Measurements from ENCODE around the gene MESD. TPM values are rescaled to one million over a fixed set of nuclear protein-coding genes. Genes with fewer than 3 reads are reported as not detected.

Gene MESD
- total RNA-seq, 1 experiment from 2014 or later, result 13.7 TPM

DNA sequence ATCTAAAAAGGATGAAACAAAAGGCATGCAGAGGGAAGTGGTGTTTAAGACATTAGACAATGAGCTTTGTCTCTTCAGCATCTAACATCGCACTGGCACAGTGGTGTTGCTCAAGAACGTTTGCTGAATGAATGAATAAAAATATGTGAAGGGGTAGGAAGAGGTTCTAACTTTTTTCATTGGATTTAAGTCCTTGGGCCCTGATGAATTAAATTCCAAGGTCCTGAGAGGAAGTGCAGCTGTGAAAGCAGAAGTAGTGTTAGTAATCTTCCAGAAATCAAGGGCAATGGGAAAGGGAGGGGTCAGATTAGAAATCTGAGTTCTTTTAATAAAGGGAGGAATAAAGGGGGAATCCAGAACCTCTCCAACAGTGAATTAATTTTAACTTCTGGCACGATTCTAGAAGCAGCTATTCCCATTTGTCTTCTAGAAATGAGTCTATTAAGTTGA lies 40.7 kb upstream of the MESD start:
- Histone ChIP-seq H3K27me3 (ENCODE audit: low read length) (no peaks in the 10 kb centered on the region), H3K27ac (ENCODE audit: low read length) (no peak overlapping the region), H3K4me3 (ENCODE audit: low read length) (no peak overlapping the region), H4K20me1 (ENCODE audit: insufficient read depth, low read depth, low read length) (0 out of 2 replicates have a peak, but pooled peaks cover 4% of the 10 kb centered on the region), H2AFZ (ENCODE audit: low read length) (no peak overlapping the region), H3K9me3 (ENCODE audit: low read length) (no peaks in the 10 kb centered on the region), H3K9ac (ENCODE audit: low read length) (no peak overlapping the region), H3K36me3 (ENCODE audit: insufficient read depth, low read length) (no peaks in the 10 kb centered on the region), H3K4me2 (ENCODE audit: low read depth, low read length, poor library complexity, severe bottlenecking) (no peak overlapping the region), H3K79me2 (ENCODE audit: low read length) (no peaks in the 10 kb centered on the region), H3K9me2 (replicated peaks; ENCODE audit: insufficient read depth, low read length) (no peaks in the 10 kb centered on the region), H3K4me1 (ENCODE audit: low read length) (peaks cover 5% of the 10 kb centered on the region; the same call in 1 of the 2 replicates)
- no peak for DNase-seq

DNA sequence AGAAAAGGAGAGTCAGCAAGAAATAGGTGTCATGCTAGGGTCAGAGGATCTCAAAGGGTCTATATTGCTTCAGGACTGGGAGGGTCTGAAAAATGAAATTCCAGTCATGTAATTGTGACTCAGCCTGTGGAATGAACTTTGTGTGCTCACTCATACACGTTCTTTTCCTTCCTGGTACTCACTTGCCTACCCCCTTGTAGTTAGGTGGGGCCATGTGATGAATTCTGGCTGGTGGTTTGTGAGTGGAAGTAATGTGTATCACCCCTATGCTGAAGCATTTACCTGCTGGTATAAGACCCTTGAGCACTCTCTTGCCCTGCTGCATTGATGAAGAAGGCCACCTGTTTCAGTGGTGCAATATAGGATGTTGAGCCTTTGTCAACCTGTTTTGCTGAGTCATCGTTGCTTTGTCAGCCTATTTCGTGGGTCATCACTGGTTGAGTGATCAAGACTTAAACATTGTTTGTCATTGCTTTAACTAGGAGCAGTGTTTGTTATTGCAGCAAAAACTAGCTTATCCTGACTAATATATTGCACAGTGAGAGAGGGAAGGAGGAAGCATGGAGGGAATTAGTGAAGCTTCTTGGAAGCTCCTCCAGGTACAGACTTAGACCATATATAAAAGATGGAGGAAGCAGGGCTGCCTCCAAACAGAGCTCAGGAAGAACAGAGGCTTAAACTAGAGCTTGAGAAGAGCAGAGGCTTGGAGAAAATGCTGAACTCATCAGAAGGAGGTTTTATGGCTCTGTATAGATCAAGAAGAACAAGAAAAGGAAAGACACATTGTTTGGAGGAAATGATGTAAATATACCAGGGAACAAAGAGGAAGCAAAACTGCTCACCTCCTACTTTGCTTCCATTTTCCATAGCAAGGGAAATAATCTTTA lies 40.0 kb upstream of the MESD start:
- no peak overlapping the region for H3K9ac ChIP-seq (ENCODE audit: low read length)
- no peak overlapping the region for H2AFZ ChIP-seq (ENCODE audit: low read length)
- no peak overlapping the region for H3K27ac ChIP-seq (ENCODE audit: low read length)
- no peaks in the 10 kb centered on the region for H3K27me3 ChIP-seq (ENCODE audit: low read length)
- H3K36me3 ChIP-seq (ENCODE audit: insufficient read depth, low read length), result no peaks in the 10 kb centered on the region
- H3K4me3 ChIP-seq (ENCODE audit: low read length), result no peak overlapping the region
- H3K9me3 ChIP-seq (ENCODE audit: low read length), result no peaks in the 10 kb centered on the region
- H3K4me1 ChIP-seq (ENCODE audit: low read length), result peaks cover 5% of the 10 kb centered on the region; the same call in 1 of the 2 replicates
- no peak for DNase-seq
- no peaks in the 10 kb centered on the region for H3K79me2 ChIP-seq (ENCODE audit: low read length)
- H3K4me2 ChIP-seq (ENCODE audit: low read depth, low read length, poor library complexity, severe bottlenecking), result no peak overlapping the region
- 0 out of 2 replicates have a peak, but pooled peaks cover 4% of the 10 kb centered on the region for H4K20me1 ChIP-seq (ENCODE audit: insufficient read depth, low read depth, low read length)
- H3K9me2 ChIP-seq (replicated peaks; ENCODE audit: insufficient read depth, low read length), result no peaks in the 10 kb centered on the region

DNA sequence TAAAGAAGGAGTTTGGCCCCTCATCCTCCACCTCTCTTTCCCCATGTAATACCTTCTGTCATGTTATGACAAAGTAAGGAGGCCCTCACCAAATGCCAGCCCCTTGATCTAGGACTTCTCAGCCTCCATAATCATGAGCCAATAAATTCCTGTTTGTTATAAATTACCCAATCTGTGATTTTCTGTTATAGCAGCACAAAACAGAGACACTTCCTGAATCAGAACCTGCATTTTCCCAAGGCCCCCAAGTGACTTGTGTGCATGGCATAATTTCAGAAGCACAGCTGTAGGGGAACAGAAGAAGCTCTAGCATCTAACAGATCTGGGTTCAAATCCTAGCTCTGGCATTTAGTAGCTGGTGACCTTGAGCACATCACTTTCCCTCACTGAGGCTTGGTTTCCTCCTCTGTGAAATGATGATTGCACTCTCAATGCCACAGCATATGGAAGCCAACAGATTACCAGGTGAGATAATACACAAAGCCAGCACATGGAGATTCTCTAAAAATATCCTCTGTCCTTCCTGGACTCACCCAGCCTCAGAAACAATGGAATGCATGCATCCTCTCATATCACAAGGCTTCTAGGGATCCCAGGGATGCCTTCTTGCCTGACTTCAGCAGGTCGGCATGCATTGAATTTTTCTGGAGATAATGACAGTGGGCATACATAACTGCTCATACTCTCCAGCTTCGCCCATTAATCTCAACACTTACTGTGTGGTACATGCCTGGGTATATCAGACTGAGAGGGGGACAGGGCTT lies 37.4 kb upstream of the MESD start:
- Histone ChIP-seq H3K9me3 (ENCODE audit: low read length) (no peaks in the 10 kb centered on the region), H3K4me1 (ENCODE audit: low read length) (peaks cover 14% of the 10 kb centered on the region), H3K27me3 (ENCODE audit: low read length) (no peaks in the 10 kb centered on the region), H3K9ac (ENCODE audit: low read length) (no peak overlapping the region), H3K27ac (ENCODE audit: low read length) (no peak overlapping the region), H3K4me2 (ENCODE audit: low read depth, low read length, poor library complexity, severe bottlenecking) (no peak overlapping the region), H3K79me2 (ENCODE audit: low read length) (no peaks in the 10 kb centered on the region), H2AFZ (ENCODE audit: low read length) (no peak overlapping the region), H3K9me2 (replicated peaks; ENCODE audit: insufficient read depth, low read length) (no peaks in the 10 kb centered on the region), H3K36me3 (ENCODE audit: insufficient read depth, low read length) (no peaks in the 10 kb centered on the region), H3K4me3 (ENCODE audit: low read length) (no peak overlapping the region), H4K20me1 (ENCODE audit: insufficient read depth, low read depth, low read length) (no peaks in the 10 kb centered on the region)
- no peak for DNase-seq

DNA sequence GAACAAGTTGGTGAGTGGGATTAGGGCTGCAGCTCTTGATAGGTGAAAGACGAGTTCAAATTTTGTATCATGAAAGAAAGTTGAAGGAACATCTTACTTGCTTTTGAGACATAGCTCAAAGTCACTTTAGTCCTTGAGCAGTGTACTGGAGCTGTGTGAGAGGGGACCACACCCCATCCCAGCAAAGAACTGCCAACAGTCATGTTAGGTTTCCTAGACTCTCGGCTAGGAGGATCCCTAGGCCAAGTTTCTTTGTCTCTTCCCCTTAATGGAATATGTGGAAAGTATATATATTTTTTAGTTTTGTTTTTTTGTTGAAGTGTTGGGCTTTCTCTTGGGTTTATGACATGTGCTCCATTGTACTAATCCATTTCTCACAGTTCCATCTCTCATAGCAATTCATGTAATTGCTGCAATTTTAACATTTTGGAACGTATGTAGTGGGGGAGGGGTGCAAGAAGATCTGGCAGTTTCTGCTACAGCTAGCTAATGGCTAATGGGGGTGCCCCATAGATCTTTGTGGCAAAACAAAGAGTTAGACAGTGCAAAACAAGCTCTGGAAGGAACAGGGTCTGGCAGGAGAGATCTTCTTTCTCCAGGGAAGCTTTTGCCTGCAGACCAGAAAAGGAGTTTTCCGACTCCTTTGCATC lies 36.2 kb upstream of the MESD start:
- H2AFZ ChIP-seq (ENCODE audit: low read length), result no peak overlapping the region
- no peaks in the 10 kb centered on the region for H3K79me2 ChIP-seq (ENCODE audit: low read length)
- no peak for DNase-seq
- no peaks in the 10 kb centered on the region for H3K27me3 ChIP-seq (ENCODE audit: low read length)
- H3K9me3 ChIP-seq (ENCODE audit: low read length), result no peaks in the 10 kb centered on the region
- H3K9me2 ChIP-seq (replicated peaks; ENCODE audit: insufficient read depth, low read length), result no peaks in the 10 kb centered on the region
- no peak overlapping the region for H3K4me2 ChIP-seq (ENCODE audit: low read depth, low read length, poor library complexity, severe bottlenecking)
- H3K36me3 ChIP-seq (ENCODE audit: insufficient read depth, low read length), result no peaks in the 10 kb centered on the region
- H3K4me3 ChIP-seq (ENCODE audit: low read length), result no peak overlapping the region
- no peak overlapping the region for H3K9ac ChIP-seq (ENCODE audit: low read length)
- H3K27ac ChIP-seq (ENCODE audit: low read length), result no peak overlapping the region
- peaks cover 14% of the 10 kb centered on the region for H3K4me1 ChIP-seq (ENCODE audit: low read length)
- H4K20me1 ChIP-seq (ENCODE audit: insufficient read depth, low read depth, low read length), result no peaks in the 10 kb centered on the region

DNA sequence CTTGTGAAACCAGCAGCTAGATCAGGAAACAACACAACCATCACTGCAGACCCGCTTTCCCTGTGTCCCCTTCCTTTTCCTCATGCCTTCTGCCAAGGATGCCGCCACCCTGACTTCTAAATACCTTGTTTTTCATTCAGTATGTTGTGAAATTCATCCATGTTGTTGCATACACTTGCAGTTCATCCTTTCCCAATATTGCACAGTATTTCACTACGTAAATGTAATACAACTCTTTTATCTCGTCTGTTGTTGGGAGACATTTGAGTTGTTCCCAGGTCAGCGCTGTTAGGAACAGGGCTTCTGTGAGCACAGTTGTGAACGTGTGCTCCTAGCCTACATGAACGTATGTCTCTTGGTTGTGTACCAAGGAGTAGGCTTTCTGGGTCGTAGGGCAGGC lies 35.3 kb upstream of the MESD start:
- Histone ChIP-seq H3K4me1 (ENCODE audit: low read length) (peaks cover 11% of the 10 kb centered on the region), H3K27ac (ENCODE audit: low read length) (no peak overlapping the region), H3K27me3 (ENCODE audit: low read length) (no peaks in the 10 kb centered on the region), H3K9ac (ENCODE audit: low read length) (no peak overlapping the region), H3K9me3 (ENCODE audit: low read length) (no peaks in the 10 kb centered on the region), H3K4me3 (ENCODE audit: low read length) (no peak overlapping the region), H3K36me3 (ENCODE audit: insufficient read depth, low read length) (no peaks in the 10 kb centered on the region), H2AFZ (ENCODE audit: low read length) (no peak overlapping the region), H3K4me2 (ENCODE audit: low read depth, low read length, poor library complexity, severe bottlenecking) (no peak overlapping the region), H3K79me2 (ENCODE audit: low read length) (no peaks in the 10 kb centered on the region), H3K9me2 (replicated peaks; ENCODE audit: insufficient read depth, low read length) (no peaks in the 10 kb centered on the region), H4K20me1 (ENCODE audit: insufficient read depth, low read depth, low read length) (no peaks in the 10 kb centered on the region)
- no peak for DNase-seq

DNA sequence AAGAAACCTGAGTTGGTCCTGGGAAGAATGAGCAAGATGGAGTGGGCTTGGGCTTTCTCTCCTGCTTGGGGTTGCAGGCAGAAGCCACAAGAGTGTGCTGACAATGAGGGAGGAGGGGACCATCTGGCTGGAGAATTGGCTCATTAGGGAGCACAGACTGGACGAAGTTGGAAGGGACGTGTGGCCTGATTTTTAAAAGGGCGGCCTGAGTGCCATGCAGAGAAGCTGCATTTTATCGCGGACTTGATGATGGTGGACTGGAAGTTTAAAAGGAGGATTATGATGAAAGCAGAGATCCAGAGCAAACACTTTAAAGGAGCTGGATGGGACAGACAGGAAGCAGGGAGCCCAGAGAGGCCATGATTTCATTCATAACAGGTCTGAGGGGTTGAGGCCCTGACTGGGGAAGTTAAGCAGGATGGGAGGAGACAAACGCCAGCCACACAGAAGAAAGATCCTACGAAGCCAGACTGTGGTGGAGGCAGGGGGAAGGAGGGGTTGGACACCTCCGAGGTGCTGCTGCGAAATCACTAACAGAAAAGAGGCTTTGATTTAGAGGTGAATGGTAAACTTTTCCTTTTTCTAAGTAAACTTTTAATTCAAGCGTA lies 34.8 kb upstream of the MESD start:
- no peak overlapping the region for H3K27ac ChIP-seq (ENCODE audit: low read length)
- H3K9ac ChIP-seq (ENCODE audit: low read length), result no peak overlapping the region
- peaks cover 11% of the 10 kb centered on the region for H3K4me1 ChIP-seq (ENCODE audit: low read length)
- H3K4me3 ChIP-seq (ENCODE audit: low read length), result no peak overlapping the region
- no peaks in the 10 kb centered on the region for H3K9me3 ChIP-seq (ENCODE audit: low read length)
- no peaks in the 10 kb centered on the region for H4K20me1 ChIP-seq (ENCODE audit: insufficient read depth, low read depth, low read length)
- no peaks in the 10 kb centered on the region for H3K79me2 ChIP-seq (ENCODE audit: low read length)
- DNase-seq, result no peak
- no peaks in the 10 kb centered on the region for H3K9me2 ChIP-seq (replicated peaks; ENCODE audit: insufficient read depth, low read length)
- no peak overlapping the region for H2AFZ ChIP-seq (ENCODE audit: low read length)
- no peak overlapping the region for H3K4me2 ChIP-seq (ENCODE audit: low read depth, low read length, poor library complexity, severe bottlenecking)
- H3K36me3 ChIP-seq (ENCODE audit: insufficient read depth, low read length), result no peaks in the 10 kb centered on the region
- H3K27me3 ChIP-seq (ENCODE audit: low read length), result no peaks in the 10 kb centered on the region

DNA sequence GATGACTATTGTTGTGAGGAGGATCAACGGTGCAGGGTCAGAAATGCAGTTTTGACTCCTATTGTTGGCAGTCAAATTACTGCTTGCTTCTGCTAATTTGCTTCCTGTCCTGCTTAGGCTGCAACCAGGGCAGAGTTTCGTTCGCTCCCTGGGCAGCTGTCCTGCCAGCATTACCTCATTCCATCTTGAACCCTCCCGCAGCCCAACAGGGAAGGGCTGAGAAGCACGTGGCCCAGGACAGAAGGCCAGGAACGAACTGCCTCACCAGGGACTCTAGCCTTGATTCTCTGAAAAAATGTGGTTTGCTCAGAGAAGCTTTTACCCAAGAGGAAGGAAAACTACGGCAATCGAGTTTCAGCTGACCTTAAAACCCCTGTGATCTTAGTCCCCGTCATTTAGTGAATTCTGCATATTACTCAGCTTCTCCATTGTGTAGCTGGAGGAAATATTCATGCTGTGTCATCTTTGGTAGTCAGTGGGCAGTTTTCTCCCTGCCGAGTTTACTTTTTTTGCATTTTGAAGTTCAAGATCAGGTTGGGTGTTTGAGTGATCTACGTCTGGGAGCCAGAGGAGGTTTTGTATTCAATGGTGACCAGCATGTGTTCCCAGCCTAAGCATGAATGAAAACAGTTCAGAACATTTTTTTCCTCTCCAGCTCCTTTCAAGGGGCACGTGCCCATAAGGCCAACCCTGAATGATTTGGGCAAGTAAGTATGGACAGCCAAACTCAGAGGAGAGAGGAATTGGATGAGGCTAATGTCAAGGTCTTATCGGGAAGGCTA lies 34.1 kb upstream of the MESD start:
- no peaks in the 10 kb centered on the region for H3K9me2 ChIP-seq (replicated peaks; ENCODE audit: insufficient read depth, low read length)
- no peak overlapping the region for H3K4me3 ChIP-seq (ENCODE audit: low read length)
- no peak overlapping the region for H3K27ac ChIP-seq (ENCODE audit: low read length)
- peak overlapping the region; percentile 31 for H3K9ac ChIP-seq (ENCODE audit: low read length)
- peak overlapping the region; percentile 29 for H3K4me2 ChIP-seq (ENCODE audit: low read depth, low read length, poor library complexity, severe bottlenecking)
- H4K20me1 ChIP-seq (ENCODE audit: insufficient read depth, low read depth, low read length), result no peaks in the 10 kb centered on the region
- no peaks in the 10 kb centered on the region for H3K27me3 ChIP-seq (ENCODE audit: low read length)
- peaks cover 9% of the 10 kb centered on the region for H3K4me1 ChIP-seq (ENCODE audit: low read length)
- no peak for DNase-seq
- no peaks in the 10 kb centered on the region for H3K36me3 ChIP-seq (ENCODE audit: insufficient read depth, low read length)
- no peaks in the 10 kb centered on the region for H3K79me2 ChIP-seq (ENCODE audit: low read length)
- H2AFZ ChIP-seq (ENCODE audit: low read length), result 0 out of 2 replicates have a peak overlapping the region, but pooled peaks have one; percentile 41
- no peaks in the 10 kb centered on the region for H3K9me3 ChIP-seq (ENCODE audit: low read length)
